GM12878 (cell line): Measurements from ENCODE around the gene ADPGK.

Experiments used
- CHD2 ChIP-seq: IDR thresholded peaks from 2 replicates; pipeline ENCODE4 v1.6.1; 2011; ENCODE audit warnings: low read depth, low read length, improper control_type of control experiment, borderline replicate concordance
- ETV6 ChIP-seq, 2 experiments: fragments of 450-650 bp in 1 of 2; IDR thresholded peaks in 1 of 2; conservative IDR thresholded peaks in 1 of 2; 2 replicates each; pipeline ENCODE4 v1.6.1; 2014; ENCODE audit warnings: antibody characterized with exemption in 1 of 2, borderline replicate concordance in 1 of 2, low read depth in 1 of 2, mild to moderate bottlenecking in 1 of 2, moderate library complexity in 1 of 2
- MEF2B ChIP-seq: fragments of 450-650 bp; IDR thresholded peaks from 2 replicates; pipeline ENCODE4 v1.6.1; 2018; ENCODE audit warnings: mild to moderate bottlenecking, moderate library complexity; ENCODE audit not compliant: partially characterized antibody, poor library complexity, severe bottlenecking
- MXI1 ChIP-seq: fragments of 150-350 bp; IDR thresholded peaks from 2 replicates; pipeline ENCODE4 v1.6.1; 2011; ENCODE audit warnings: low read depth, mild to moderate bottlenecking, inconsistent platforms, low read length, improper control_type of control experiment
- PAX8 ChIP-seq: fragments of 450-650 bp; IDR thresholded peaks from 2 replicates; pipeline ENCODE4 v1.6.1; 2017; ENCODE audit warnings: mild to moderate bottlenecking, moderate library complexity
- POLR2A ChIP-seq: IDR thresholded peaks from 2 replicates; pipeline ENCODE4 v1.6.1; 2011; ENCODE audit warnings: low read depth, mild to moderate bottlenecking, low read length
- SMC3 ChIP-seq: IDR thresholded peaks from 2 replicates; pipeline ENCODE4 v1.6.1; 2011; ENCODE audit warnings: low read length, improper control_type of control experiment, borderline replicate concordance
- SRF ChIP-seq, 2 experiments: IDR thresholded peaks; 2 replicates each; pipeline ENCODE4 v1.6.1; 2011; ENCODE audit warnings: low read depth in 2 of 2, low read length in 2 of 2, mild to moderate bottlenecking in 1 of 2, moderate library complexity in 1 of 2
- ZNF24 ChIP-seq: fragments of 450-650 bp; IDR thresholded peaks from 2 replicates; pipeline ENCODE4 v1.6.1; 2017; ENCODE audit warnings: antibody characterized with exemption, mild to moderate bottlenecking
- TF ChIP-seq, protein P1 (sequence below), 3 experiments: IDR thresholded peaks in 2 of 3; conservative IDR thresholded peaks in 1 of 3; 2 replicates each; pipeline ENCODE4 v1.5.1; 2011; ENCODE audit warnings: low read depth in 3 of 3, low read length in 3 of 3, mild to moderate bottlenecking in 3 of 3, control low read depth in 2 of 3, moderate library complexity in 2 of 3, inconsistent platforms in 1 of 3, mixed read lengths in 1 of 3; ENCODE audit not compliant: control insufficient read depth in 2 of 3, insufficient read depth in 1 of 3; ENCODE audit errors: extremely low read depth in 1 of 3
- TF ChIP-seq, protein P2 (sequence below): fragments of 150-350 bp; IDR thresholded peaks from 2 replicates; pipeline ENCODE4 v1.6.1; 2014; ENCODE audit warnings: mild to moderate bottlenecking, low read depth, low read length
- TF ChIP-seq, protein P3 (sequence below): IDR thresholded peaks from 2 replicates; pipeline ENCODE4 v1.6.1; 2012; ENCODE audit warnings: mild to moderate bottlenecking, low read depth, low read length
- TF ChIP-seq, protein P4 (sequence below): IDR thresholded peaks from 2 replicates; pipeline ENCODE4 v1.6.1; 2012; ENCODE audit warnings: low read length, inconsistent platforms
- TF ChIP-seq, protein P5 (sequence below): IDR thresholded peaks from 2 replicates; pipeline ENCODE4 v1.6.1; 2012; ENCODE audit warnings: low read depth, low read length, improper control_type of control experiment

DNA sequence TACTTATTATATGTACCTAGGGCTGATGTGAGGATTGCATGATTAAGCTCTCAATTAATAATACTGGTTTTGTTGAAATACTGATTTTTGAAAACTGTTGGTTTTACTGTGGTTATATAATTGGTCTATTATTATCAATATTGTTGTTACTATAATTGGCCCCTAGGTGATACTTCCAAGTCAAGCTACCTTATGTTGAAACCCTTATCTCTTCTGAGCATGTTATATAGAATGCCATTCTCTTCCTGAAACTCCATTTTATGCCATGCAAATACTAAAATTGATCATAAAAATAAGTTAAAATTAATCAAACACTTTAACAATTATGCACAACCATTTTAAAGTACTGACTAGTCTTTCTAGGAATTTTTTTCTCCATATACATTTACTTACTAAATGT lies 51.5 kb downstream of the ADPGK start:
- no peak for TF ChIP-seq PAX8
- no peak for TF ChIP-seq MEF2B
- TF ChIP-seq POLR2A: no peak
- TF ChIP-seq MXI1: no peak
- no peak for TF ChIP-seq SRF (IDR thresholded peaks at IDR 0.05; ENCODE audit: low read depth in 2 of 2, low read length in 2 of 2)
- TF ChIP-seq, protein P1, sequence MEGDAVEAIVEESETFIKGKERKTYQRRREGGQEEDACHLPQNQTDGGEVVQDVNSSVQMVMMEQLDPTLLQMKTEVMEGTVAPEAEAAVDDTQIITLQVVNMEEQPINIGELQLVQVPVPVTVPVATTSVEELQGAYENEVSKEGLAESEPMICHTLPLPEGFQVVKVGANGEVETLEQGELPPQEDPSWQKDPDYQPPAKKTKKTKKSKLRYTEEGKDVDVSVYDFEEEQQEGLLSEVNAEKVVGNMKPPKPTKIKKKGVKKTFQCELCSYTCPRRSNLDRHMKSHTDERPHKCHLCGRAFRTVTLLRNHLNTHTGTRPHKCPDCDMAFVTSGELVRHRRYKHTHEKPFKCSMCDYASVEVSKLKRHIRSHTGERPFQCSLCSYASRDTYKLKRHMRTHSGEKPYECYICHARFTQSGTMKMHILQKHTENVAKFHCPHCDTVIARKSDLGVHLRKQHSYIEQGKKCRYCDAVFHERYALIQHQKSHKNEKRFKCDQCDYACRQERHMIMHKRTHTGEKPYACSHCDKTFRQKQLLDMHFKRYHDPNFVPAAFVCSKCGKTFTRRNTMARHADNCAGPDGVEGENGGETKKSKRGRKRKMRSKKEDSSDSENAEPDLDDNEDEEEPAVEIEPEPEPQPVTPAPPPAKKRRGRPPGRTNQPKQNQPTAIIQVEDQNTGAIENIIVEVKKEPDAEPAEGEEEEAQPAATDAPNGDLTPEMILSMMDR (IDR thresholded peaks at IDR 0.05 in 2 of 3, conservative IDR thresholded peaks at IDR 0.05 in 1 of 3; ENCODE audit: control insufficient read depth in 2 of 3, extremely low read depth in 1 of 3, insufficient read depth in 1 of 3, low read depth in 3 of 3, low read length in 3 of 3): no peak
- TF ChIP-seq, protein P2, sequence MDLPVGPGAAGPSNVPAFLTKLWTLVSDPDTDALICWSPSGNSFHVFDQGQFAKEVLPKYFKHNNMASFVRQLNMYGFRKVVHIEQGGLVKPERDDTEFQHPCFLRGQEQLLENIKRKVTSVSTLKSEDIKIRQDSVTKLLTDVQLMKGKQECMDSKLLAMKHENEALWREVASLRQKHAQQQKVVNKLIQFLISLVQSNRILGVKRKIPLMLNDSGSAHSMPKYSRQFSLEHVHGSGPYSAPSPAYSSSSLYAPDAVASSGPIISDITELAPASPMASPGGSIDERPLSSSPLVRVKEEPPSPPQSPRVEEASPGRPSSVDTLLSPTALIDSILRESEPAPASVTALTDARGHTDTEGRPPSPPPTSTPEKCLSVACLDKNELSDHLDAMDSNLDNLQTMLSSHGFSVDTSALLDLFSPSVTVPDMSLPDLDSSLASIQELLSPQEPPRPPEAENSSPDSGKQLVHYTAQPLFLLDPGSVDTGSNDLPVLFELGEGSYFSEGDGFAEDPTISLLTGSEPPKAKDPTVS: no peak
- no peak for TF ChIP-seq SMC3
- no peak for TF ChIP-seq ETV6 (conservative IDR thresholded peaks at IDR 0.05 in 1 of 2, IDR thresholded peaks at IDR 0.05 in 1 of 2; ENCODE audit: borderline replicate concordance in 1 of 2, low read depth in 1 of 2)
- TF ChIP-seq, protein P3, sequence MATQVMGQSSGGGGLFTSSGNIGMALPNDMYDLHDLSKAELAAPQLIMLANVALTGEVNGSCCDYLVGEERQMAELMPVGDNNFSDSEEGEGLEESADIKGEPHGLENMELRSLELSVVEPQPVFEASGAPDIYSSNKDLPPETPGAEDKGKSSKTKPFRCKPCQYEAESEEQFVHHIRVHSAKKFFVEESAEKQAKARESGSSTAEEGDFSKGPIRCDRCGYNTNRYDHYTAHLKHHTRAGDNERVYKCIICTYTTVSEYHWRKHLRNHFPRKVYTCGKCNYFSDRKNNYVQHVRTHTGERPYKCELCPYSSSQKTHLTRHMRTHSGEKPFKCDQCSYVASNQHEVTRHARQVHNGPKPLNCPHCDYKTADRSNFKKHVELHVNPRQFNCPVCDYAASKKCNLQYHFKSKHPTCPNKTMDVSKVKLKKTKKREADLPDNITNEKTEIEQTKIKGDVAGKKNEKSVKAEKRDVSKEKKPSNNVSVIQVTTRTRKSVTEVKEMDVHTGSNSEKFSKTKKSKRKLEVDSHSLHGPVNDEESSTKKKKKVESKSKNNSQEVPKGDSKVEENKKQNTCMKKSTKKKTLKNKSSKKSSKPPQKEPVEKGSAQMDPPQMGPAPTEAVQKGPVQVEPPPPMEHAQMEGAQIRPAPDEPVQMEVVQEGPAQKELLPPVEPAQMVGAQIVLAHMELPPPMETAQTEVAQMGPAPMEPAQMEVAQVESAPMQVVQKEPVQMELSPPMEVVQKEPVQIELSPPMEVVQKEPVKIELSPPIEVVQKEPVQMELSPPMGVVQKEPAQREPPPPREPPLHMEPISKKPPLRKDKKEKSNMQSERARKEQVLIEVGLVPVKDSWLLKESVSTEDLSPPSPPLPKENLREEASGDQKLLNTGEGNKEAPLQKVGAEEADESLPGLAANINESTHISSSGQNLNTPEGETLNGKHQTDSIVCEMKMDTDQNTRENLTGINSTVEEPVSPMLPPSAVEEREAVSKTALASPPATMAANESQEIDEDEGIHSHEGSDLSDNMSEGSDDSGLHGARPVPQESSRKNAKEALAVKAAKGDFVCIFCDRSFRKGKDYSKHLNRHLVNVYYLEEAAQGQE: no peak
- TF ChIP-seq, protein P4, sequence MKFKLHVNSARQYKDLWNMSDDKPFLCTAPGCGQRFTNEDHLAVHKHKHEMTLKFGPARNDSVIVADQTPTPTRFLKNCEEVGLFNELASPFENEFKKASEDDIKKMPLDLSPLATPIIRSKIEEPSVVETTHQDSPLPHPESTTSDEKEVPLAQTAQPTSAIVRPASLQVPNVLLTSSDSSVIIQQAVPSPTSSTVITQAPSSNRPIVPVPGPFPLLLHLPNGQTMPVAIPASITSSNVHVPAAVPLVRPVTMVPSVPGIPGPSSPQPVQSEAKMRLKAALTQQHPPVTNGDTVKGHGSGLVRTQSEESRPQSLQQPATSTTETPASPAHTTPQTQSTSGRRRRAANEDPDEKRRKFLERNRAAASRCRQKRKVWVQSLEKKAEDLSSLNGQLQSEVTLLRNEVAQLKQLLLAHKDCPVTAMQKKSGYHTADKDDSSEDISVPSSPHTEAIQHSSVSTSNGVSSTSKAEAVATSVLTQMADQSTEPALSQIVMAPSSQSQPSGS: no peak
- TF ChIP-seq, protein P5, sequence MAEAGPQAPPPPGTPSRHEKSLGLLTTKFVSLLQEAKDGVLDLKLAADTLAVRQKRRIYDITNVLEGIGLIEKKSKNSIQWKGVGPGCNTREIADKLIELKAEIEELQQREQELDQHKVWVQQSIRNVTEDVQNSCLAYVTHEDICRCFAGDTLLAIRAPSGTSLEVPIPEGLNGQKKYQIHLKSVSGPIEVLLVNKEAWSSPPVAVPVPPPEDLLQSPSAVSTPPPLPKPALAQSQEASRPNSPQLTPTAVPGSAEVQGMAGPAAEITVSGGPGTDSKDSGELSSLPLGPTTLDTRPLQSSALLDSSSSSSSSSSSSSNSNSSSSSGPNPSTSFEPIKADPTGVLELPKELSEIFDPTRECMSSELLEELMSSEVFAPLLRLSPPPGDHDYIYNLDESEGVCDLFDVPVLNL: no peak
- no peak for TF ChIP-seq CHD2
- no peak for TF ChIP-seq ZNF24
